CD4-positive, alpha-beta T cell (primary cell): Measurements from ENCODE around the gene DNAH17. TPM values are rescaled to one million over a fixed set of nuclear protein-coding genes. Genes with fewer than 3 reads are reported as not detected.

Source experiments
- ATAC-seq: fragments of 200-7000 bp; cut with Tn5 transposase; one replicate; pipeline ENCODE4 v1.10.0; 2022; ENCODE audit warnings: mild to moderate bottlenecking; ENCODE audit not compliant: poor library complexity
- CTCF ChIA-PET: fragments of 350-600 bp; sonication (Branson Sonifier 250); formaldehyde crosslinking; loops from one replicate; lab custom pipeline; 2021; ENCODE audit warnings: antibody characterized with exemption, inconsistent platforms; lab: Charles Lee
- POLR2A ChIA-PET: fragments of 350-600 bp; sonication (Branson Sonifier 250); formaldehyde crosslinking; loops from one replicate; lab custom pipeline; 2021; ENCODE audit warnings: antibody characterized with exemption, inconsistent platforms; lab: Charles Lee
- DNase-seq, 14 experiments: peaks; one replicate each; pipeline ENCODE4 v3.0.0-alpha.2; 2013 to 2020; ENCODE audit warnings: mixed read lengths in 2 of 14
- H3K27ac ChIP-seq, 2 donors: one replicate each; pipeline versions ENCODE4 v1.5.1 to v1.7.0; 2013; ENCODE audit warnings: low read length in 2 of 2, low read depth in 1 of 2, mild to moderate bottlenecking in 1 of 2
- H3K27me3 ChIP-seq, 2 experiments: 1 replicate in 1 of 2; 2 replicates in 1 of 2; pipeline versions ENCODE4 v1.6.1 to v1.7.0; 2013; ENCODE audit warnings: low read length in 2 of 2, control low read depth in 1 of 2, mild to moderate bottlenecking in 1 of 2, moderate library complexity in 1 of 2; ENCODE audit not compliant: insufficient read depth in 2 of 2, control insufficient read depth in 1 of 2
- H3K36me3 ChIP-seq: one replicate; pipeline ENCODE4 v1.6.1; 2013; ENCODE audit warnings: low read length, control low read depth; ENCODE audit not compliant: insufficient read depth
- H3K4me1 ChIP-seq: one replicate; pipeline ENCODE4 v1.6.1; 2013; ENCODE audit warnings: low read length, control low read depth; ENCODE audit not compliant: insufficient read depth
- H3K4me3 ChIP-seq: one replicate; pipeline ENCODE4 v1.5.1; 2013; ENCODE audit warnings: mild to moderate bottlenecking, low read length, moderate library complexity
- H3K9me3 ChIP-seq, 2 experiments: 1 replicate in 1 of 2; 2 replicates in 1 of 2; pipeline versions ENCODE4 v1.6.1 to v1.7.0; 2013; ENCODE audit warnings: low read length in 2 of 2, mild to moderate bottlenecking in 2 of 2, control low read depth in 1 of 2, moderate library complexity in 1 of 2; ENCODE audit not compliant: control insufficient read depth in 1 of 2, insufficient read depth in 1 of 2
- H3K27ac Mint-ChIP-seq: one replicate; pipeline ENCODE4 v1.8.0; 2020; ENCODE audit warnings: mixed read lengths
- H3K27me3 Mint-ChIP-seq: one replicate; pipeline ENCODE4 v1.8.0; 2021; ENCODE audit warnings: mixed read lengths
- H3K36me3 Mint-ChIP-seq: one replicate; pipeline ENCODE4 v1.8.0; 2021; ENCODE audit warnings: low read depth, mixed read lengths
- H3K4me1 Mint-ChIP-seq: one replicate; pipeline ENCODE4 v1.8.0; 2021; ENCODE audit warnings: low read depth, mixed read lengths
- H3K4me3 Mint-ChIP-seq: one replicate; pipeline ENCODE4 v1.8.0; 2020; ENCODE audit warnings: mild to moderate bottlenecking, mixed read lengths
- H3K9me3 Mint-ChIP-seq: one replicate; pipeline ENCODE4 v1.8.0; 2020; ENCODE audit warnings: mixed read lengths
- CTCF ChIP-seq: fragments of 200-600 bp; IDR thresholded peaks from one replicate; pipeline ENCODE4 v1.8.0; 2022; ENCODE audit warnings: antibody characterized with exemption, mild to moderate bottlenecking
- intact Hi-C, 2 experiments: fragments of 100-400 bp; cut with DNase I in 1 of 2; cut with micrococcal nuclease in 1 of 2; formaldehyde crosslinking; loops; one replicate each; pipeline versions ENCODE4 v1.15.1 to v1.9.0; 2023 to 2025; cut with DNase I, micrococcal nuclease
- total RNA-seq, 174 experiments: library from RNA in 2 of 174; stranded (reverse) in 2 of 174; gene quantifications; one replicate each; pipeline ENCODE4 v1.2.3 and lab custom pipeline; 2021 to 2026

DNAH17 gene
- total RNA-seq, 2 experiments from 2014 or later = 0.14 TPM; not detected in 1

- TF ChIP-seq CTCF = no peak
- no peak overlapping the region for H3K27ac Mint-ChIP-seq
- no peak for DNase-seq
- Histone ChIP-seq H3K4me1 (no peaks in the 10 kb centered on the region), H3K27ac (no peak overlapping the region), H3K9me3 (peaks cover 0 to 4% of the 10 kb centered on the region in 2 experiments), H3K36me3 (no peaks in the 10 kb centered on the region), H3K27me3 (no peaks in the 10 kb centered on the region), H3K4me3 (no peak overlapping the region)
- H3K4me3 Mint-ChIP-seq = no peak overlapping the region
- POLR2A ChIA-PET = no interaction called here
- CTCF ChIA-PET = no interaction called here
- no peak for ATAC-seq
- H3K27me3 Mint-ChIP-seq = no peaks in the 10 kb centered on the region
- H3K9me3 Mint-ChIP-seq = no peaks in the 10 kb centered on the region
- H3K36me3 Mint-ChIP-seq = no peaks in the 10 kb centered on the region
- intact Hi-C loops = no loop called here
- no peaks in the 10 kb centered on the region for H3K4me1 Mint-ChIP-seq
These were observed 645 bp downstream of the DNAH17 start for GRCh38 chr17:78576389-78577112.

- Mint-ChIP-seq H3K36me3 (no peaks in the 10 kb centered on the region), H3K9me3 (no peaks in the 10 kb centered on the region), H3K27ac (no peak overlapping the region), H3K4me3 (no peak overlapping the region), H3K4me1 (no peaks in the 10 kb centered on the region), H3K27me3 (no peaks in the 10 kb centered on the region)
- CTCF ChIA-PET = no interaction called here
- no peaks in the 10 kb centered on the region for H3K36me3 ChIP-seq
- ATAC-seq (no peak), DNase-seq (no peak)
- no peak overlapping the region for H3K4me3 ChIP-seq
- intact Hi-C loops = no loop called here
- no peak for TF ChIP-seq CTCF
- H3K27me3 ChIP-seq = no peaks in the 10 kb centered on the region
- H3K9me3 ChIP-seq = peaks cover 0 to 4% of the 10 kb centered on the region in 2 experiments
- POLR2A ChIA-PET = no interaction called here
- H3K4me1 ChIP-seq = no peaks in the 10 kb centered on the region
- H3K27ac ChIP-seq = no peak overlapping the region
These were observed 1.3 kb downstream of the DNAH17 start for GRCh38 chr17:78575899-78576298.

- no peak for ATAC-seq
- Histone ChIP-seq H3K4me3 (no peak overlapping the region), H3K27ac (no peak overlapping the region), H3K36me3 (no peaks in the 10 kb centered on the region), H3K27me3 (no peaks in the 10 kb centered on the region), H3K4me1 (no peaks in the 10 kb centered on the region), H3K9me3 (peaks cover 0 to 4% of the 10 kb centered on the region in 2 experiments)
- CTCF ChIA-PET = no interaction called here
- POLR2A ChIA-PET = no interaction called here
- DNase-seq = no peak
- intact Hi-C loops = no loop called here
- no peak for TF ChIP-seq CTCF
- H3K4me1 Mint-ChIP-seq = no peaks in the 10 kb centered on the region
- no peak overlapping the region for H3K27ac Mint-ChIP-seq
- no peak overlapping the region for H3K4me3 Mint-ChIP-seq
- H3K27me3 Mint-ChIP-seq = no peaks in the 10 kb centered on the region
- H3K9me3 Mint-ChIP-seq = no peaks in the 10 kb centered on the region
- H3K36me3 Mint-ChIP-seq = no peaks in the 10 kb centered on the region
These were observed 1.9 kb downstream of the DNAH17 start for GRCh38 chr17:78575340-78575739.
